DOHH2 (cell line): Measurements from ENCODE around the gene RYR2.

Experiments used
- H3F3A ChIP-seq: fragments of 200-600 bp; sonication (generic), shearing (Covaris generic); 2 replicates; pipeline ENCODE4 v1.6.0; 2016; ENCODE audit warnings: antibody characterized with exemption, mild to moderate bottlenecking; ENCODE audit not compliant: control insufficient read depth, insufficient read depth
- H3K27ac ChIP-seq: fragments of 200-600 bp; sonication (generic); 2 replicates; pipeline ENCODE4 v1.5.1; 2014; ENCODE audit warnings: low read depth, mild to moderate bottlenecking, low read length, moderate library complexity
- H3K27me3 ChIP-seq: fragments of 200-600 bp; sonication (generic); 2 replicates; pipeline ENCODE4 v1.6.1; 2014; ENCODE audit warnings: mild to moderate bottlenecking, low read length, mixed read lengths; ENCODE audit not compliant: control insufficient read depth
- H3K36me3 ChIP-seq: fragments of 200-600 bp; sonication (generic); 2 replicates; pipeline ENCODE4 v1.6.1; 2014; ENCODE audit warnings: mild to moderate bottlenecking, low read length, moderate library complexity, mixed read lengths; ENCODE audit not compliant: control insufficient read depth
- H3K4me1 ChIP-seq: fragments of 200-600 bp; sonication (generic); 2 replicates; pipeline ENCODE4 v1.6.1; 2014; ENCODE audit warnings: mild to moderate bottlenecking, low read length, mixed read lengths; ENCODE audit not compliant: control insufficient read depth
- H3K4me2 ChIP-seq: fragments of 200-600 bp; sonication (generic); 2 replicates; pipeline ENCODE4 v1.6.0; 2014; ENCODE audit warnings: mild to moderate bottlenecking, low read length, moderate library complexity
- H3K4me3 ChIP-seq: fragments of 200-600 bp; sonication (generic); 2 replicates; pipeline ENCODE4 v1.5.1; 2014; ENCODE audit warnings: mild to moderate bottlenecking, low read length, mixed read lengths
- H3K79me2 ChIP-seq: fragments of 200-600 bp; sonication (generic); 2 replicates; pipeline ENCODE4 v1.6.1; 2014; ENCODE audit warnings: mild to moderate bottlenecking, low read length, mixed read lengths; ENCODE audit not compliant: control insufficient read depth
- H3K9me2 ChIP-seq: fragments of 200-600 bp; sonication (generic); replicated peaks from 2 replicates; pipeline ENCODE4 v1.6.1; 2014; ENCODE audit warnings: mild to moderate bottlenecking, low read length, mixed read lengths; ENCODE audit not compliant: control insufficient read depth
- H3K9me3 ChIP-seq: fragments of 200-600 bp; sonication (generic); 2 replicates; pipeline ENCODE4 v1.6.1; 2014; ENCODE audit warnings: antibody characterized with exemption, low read length, mixed read lengths; ENCODE audit not compliant: control insufficient read depth, insufficient read depth
- H4K20me1 ChIP-seq: fragments of 200-600 bp; sonication (generic); 2 replicates; pipeline ENCODE4 v1.6.0; 2014; ENCODE audit warnings: low read depth, mild to moderate bottlenecking, antibody characterized with exemption, low read length, moderate library complexity; ENCODE audit not compliant: control insufficient read depth, insufficient read depth
- EZH2phosphoT487 ChIP-seq: fragments of 200-600 bp; sonication (generic); IDR thresholded peaks from 2 replicates; pipeline ENCODE4 v1.6.1; 2017; ENCODE audit warnings: borderline replicate concordance, mild to moderate bottlenecking, antibody characterized with exemption, low read length, moderate library complexity, mixed read lengths
- TF ChIP-seq, protein P1 (sequence below): fragments of 200-600 bp; sonication (generic); IDR thresholded peaks from one replicate; pipeline ENCODE4 v1.5.1; 2014; ENCODE audit warnings: antibody characterized with exemption, mild to moderate bottlenecking, low read depth, low read length; ENCODE audit not compliant: poor library complexity, severe bottlenecking

Gene RYR2

DNA sequence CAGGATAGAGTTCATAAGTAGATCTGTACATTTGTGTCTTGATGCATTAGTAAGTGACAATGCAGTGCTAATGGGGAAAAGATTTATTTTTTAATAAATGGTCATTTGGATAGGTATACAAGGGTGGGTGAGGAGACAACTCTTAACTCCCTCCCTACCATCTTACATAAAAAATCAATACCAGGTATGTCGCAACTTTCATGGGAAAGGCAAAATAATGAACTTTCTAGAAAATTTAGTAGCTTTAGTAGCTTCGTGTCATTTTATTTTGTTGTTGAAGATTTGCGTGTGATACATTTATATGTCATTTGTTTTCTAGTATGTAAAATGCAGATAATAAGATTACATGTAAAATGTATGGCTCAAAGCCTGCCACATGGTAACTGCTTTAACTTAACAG lies 310.8 kb downstream of the RYR2 start:
- no peaks in the 10 kb centered on the region for H3K9me2 ChIP-seq
- TF ChIP-seq, protein P1, sequence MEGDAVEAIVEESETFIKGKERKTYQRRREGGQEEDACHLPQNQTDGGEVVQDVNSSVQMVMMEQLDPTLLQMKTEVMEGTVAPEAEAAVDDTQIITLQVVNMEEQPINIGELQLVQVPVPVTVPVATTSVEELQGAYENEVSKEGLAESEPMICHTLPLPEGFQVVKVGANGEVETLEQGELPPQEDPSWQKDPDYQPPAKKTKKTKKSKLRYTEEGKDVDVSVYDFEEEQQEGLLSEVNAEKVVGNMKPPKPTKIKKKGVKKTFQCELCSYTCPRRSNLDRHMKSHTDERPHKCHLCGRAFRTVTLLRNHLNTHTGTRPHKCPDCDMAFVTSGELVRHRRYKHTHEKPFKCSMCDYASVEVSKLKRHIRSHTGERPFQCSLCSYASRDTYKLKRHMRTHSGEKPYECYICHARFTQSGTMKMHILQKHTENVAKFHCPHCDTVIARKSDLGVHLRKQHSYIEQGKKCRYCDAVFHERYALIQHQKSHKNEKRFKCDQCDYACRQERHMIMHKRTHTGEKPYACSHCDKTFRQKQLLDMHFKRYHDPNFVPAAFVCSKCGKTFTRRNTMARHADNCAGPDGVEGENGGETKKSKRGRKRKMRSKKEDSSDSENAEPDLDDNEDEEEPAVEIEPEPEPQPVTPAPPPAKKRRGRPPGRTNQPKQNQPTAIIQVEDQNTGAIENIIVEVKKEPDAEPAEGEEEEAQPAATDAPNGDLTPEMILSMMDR = no peak
- no peak for TF ChIP-seq EZH2phosphoT487

DNA sequence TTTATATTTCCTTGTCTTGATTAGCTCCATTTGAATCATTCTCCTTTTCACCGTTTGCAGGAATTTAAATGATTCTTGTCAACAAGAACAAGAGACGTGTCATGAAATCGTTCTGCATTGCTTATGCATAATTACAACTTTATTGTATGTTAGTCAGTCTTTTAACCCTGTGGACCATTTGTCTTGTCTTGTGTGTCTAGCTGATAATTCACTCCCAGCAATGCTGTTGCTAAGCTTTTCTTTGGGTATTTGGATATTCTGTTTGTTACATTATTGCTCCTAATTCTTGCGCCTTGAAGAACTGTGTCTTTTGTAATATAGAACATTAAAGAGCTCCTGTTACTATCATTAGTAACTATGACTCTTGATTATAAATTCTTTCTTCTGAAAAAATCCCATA lies 311.9 kb downstream of the RYR2 start:
- no peaks in the 10 kb centered on the region for H3K9me3 ChIP-seq

More for the DNA sequence above, 310.8 kb downstream of the RYR2 start:
- Histone ChIP-seq H3K4me1 (no peaks in the 10 kb centered on the region), H3K27me3 (no peaks in the 10 kb centered on the region), H3K4me2 (no peak overlapping the region), H3K4me3 (no peak overlapping the region), H3K36me3 (no peaks in the 10 kb centered on the region), H3F3A (no peaks in the 10 kb centered on the region), H3K9me3 (no peaks in the 10 kb centered on the region), H4K20me1 (no peaks in the 10 kb centered on the region), H3K27ac (no peak overlapping the region), H3K79me2 (no peaks in the 10 kb centered on the region)

DNA sequence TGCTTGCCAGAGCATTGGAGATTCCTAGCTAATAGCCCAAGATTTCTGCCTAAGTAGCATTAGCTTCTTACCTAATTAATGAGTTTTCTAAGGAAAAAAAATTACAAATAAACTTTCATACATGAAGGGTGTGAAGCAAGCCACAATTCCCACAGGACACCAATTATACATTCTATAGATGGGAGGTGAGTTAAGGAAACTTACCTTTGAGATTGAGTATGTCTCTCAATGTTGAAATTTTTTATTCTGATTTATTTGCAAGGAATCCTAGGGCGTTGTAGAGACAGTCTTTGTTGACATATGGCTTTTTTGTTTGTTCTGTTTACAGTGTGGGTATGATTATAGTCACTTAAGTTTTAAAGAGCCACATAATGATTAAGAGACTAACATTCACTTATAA lies 313.0 kb downstream of the RYR2 start:
- no peak overlapping the region for H3K4me3 ChIP-seq
- H3K4me1 ChIP-seq = no peaks in the 10 kb centered on the region
- TF ChIP-seq, protein P1 = no peak
- TF ChIP-seq EZH2phosphoT487 = no peak
- H3K9me3 ChIP-seq = no peaks in the 10 kb centered on the region
- no peak overlapping the region for H3K27ac ChIP-seq
- no peaks in the 10 kb centered on the region for H3K36me3 ChIP-seq
- no peaks in the 10 kb centered on the region for H3F3A ChIP-seq
- no peaks in the 10 kb centered on the region for H3K9me2 ChIP-seq
- H3K27me3 ChIP-seq = no peaks in the 10 kb centered on the region
- no peaks in the 10 kb centered on the region for H3K79me2 ChIP-seq
- no peak overlapping the region for H3K4me2 ChIP-seq
- no peaks in the 10 kb centered on the region for H4K20me1 ChIP-seq

More for the DNA sequence above, 311.9 kb downstream of the RYR2 start:
- Histone ChIP-seq H3K4me1 (no peaks in the 10 kb centered on the region), H4K20me1 (no peaks in the 10 kb centered on the region), H3K4me3 (no peak overlapping the region), H3K27ac (no peak overlapping the region), H3K79me2 (no peaks in the 10 kb centered on the region), H3K36me3 (no peaks in the 10 kb centered on the region), H3K9me2 (no peaks in the 10 kb centered on the region), H3F3A (no peaks in the 10 kb centered on the region), H3K27me3 (no peaks in the 10 kb centered on the region), H3K4me2 (no peak overlapping the region)
- TF ChIP-seq, protein P1 = no peak
- TF ChIP-seq EZH2phosphoT487 = no peak

DNA sequence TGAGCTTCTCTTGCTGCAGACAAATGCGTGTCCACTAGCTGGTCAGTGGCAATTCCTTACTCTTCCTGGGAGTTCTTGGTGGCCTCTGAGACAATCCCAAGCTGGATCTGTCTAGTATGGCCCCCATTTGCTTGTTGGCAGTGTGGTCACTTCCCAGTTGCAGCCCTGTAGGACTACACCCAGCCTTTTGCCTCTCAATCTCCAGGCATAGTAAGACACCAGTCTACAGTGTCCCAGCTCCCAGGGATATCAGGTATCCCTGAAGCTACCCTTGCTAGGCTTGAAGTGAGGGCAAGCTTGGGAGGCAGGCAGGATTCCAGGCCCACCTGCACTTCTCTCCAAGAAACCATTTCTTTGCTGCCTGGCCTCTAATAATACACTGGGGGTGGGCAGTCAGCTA lies 316.6 kb downstream of the RYR2 start:
- Histone ChIP-seq H3K79me2 (no peaks in the 10 kb centered on the region), H3K36me3 (no peaks in the 10 kb centered on the region), H4K20me1 (no peaks in the 10 kb centered on the region)

More for the DNA sequence above, 316.6 kb downstream of the RYR2 start:
- H3K4me1 ChIP-seq = no peaks in the 10 kb centered on the region
- no peaks in the 10 kb centered on the region for H3K9me2 ChIP-seq
- no peaks in the 10 kb centered on the region for H3K9me3 ChIP-seq
- no peak overlapping the region for H3K4me2 ChIP-seq
- H3K27ac ChIP-seq = no peak overlapping the region
- no peak for TF ChIP-seq EZH2phosphoT487
- TF ChIP-seq, protein P1 = no peak
- H3K27me3 ChIP-seq = no peaks in the 10 kb centered on the region
- H3K4me3 ChIP-seq = no peak overlapping the region
- no peaks in the 10 kb centered on the region for H3F3A ChIP-seq
